Endothelial cell of umbilical vein (primary cell): ENCODE results near the gene CDK6. TPM values are rescaled to one million over a fixed set of nuclear protein-coding genes. Genes with fewer than 3 reads are reported as not detected.

ENCODE experiments used
- BruUV-seq: library from RNA; stranded (reverse); fragments of 400-500 nt; replicated peaks from 2 replicates; lab custom pipeline; 2021; lab: Mats Ljungman, UMichigan
- CTCF ChIA-PET: fragments of 300-600, 350-600 bp; sonication (Branson Sonifier 250); formaldehyde crosslinking; loops from one replicate; lab custom pipeline; 2021; ENCODE audit warnings: antibody characterized with exemption, inconsistent platforms; lab: Charles Lee
- POLR2A ChIA-PET: fragments of 300-600, 350-600 bp; sonication (Branson Sonifier 250); formaldehyde crosslinking; loops from one replicate; lab custom pipeline; 2021; ENCODE audit warnings: antibody characterized with exemption, inconsistent platforms; lab: Charles Lee
- DNase-seq: peaks from one replicate; pipeline ENCODE4 v3.0.0-alpha.2; 2011; ENCODE audit warnings: low read depth, low spot score
- FAIRE-seq: peaks from 2 replicates; lab custom pipeline; 2011; peaks lifted over from hg19 to GRCh38; lab: Jason Lieb, UNC
- H2AFZ ChIP-seq: 2 replicates; pipeline ENCODE4 v1.6.0; 2012; ENCODE audit warnings: low read depth, low read length, control low read depth, inconsistent platforms
- H3K27ac ChIP-seq: 2 replicates; pipeline ENCODE4 v1.5.1; 2011; ENCODE audit warnings: low read depth, mild to moderate bottlenecking, control low read depth, low read length, moderate library complexity; ENCODE audit not compliant: insufficient read depth
- H3K27me3 ChIP-seq, 2 experiments: 2 replicates each; pipeline versions ENCODE4 v1.6.0 to v1.6.1; 2011; ENCODE audit warnings: low read length in 2 of 2, mixed read lengths in 1 of 2; ENCODE audit not compliant: control insufficient read depth in 2 of 2, insufficient read depth in 2 of 2
- H3K36me3 ChIP-seq, 2 experiments: 2 replicates in 1 of 2; 3 replicates in 1 of 2; pipeline ENCODE4 v1.5.1; 2011; ENCODE audit warnings: low read length in 2 of 2, mild to moderate bottlenecking in 1 of 2, moderate library complexity in 1 of 2; ENCODE audit not compliant: control insufficient read depth in 2 of 2, insufficient read depth in 2 of 2; ENCODE audit errors: extremely low read depth in 1 of 2
- H3K4me1 ChIP-seq: 3 replicates; pipeline ENCODE4 v1.5.1; 2011; ENCODE audit warnings: mild to moderate bottlenecking, low read length; ENCODE audit not compliant: control insufficient read depth, insufficient read depth; ENCODE audit errors: extremely low read depth
- H3K4me2 ChIP-seq: 2 replicates; pipeline ENCODE4 v1.6.1; 2011; ENCODE audit warnings: low read length, control low read depth, mixed read lengths; ENCODE audit not compliant: insufficient read depth
- H3K4me3 ChIP-seq, 3 experiments: fragments of 200-600 bp in 1 of 3; sonication (generic), shearing (Covaris generic) in 1 of 3; replicated peaks in 1 of 3; 2 replicates each; pipeline ENCODE4 v1.5.1; 2011 to 2016; ENCODE audit warnings: control low read depth in 3 of 3, low read length in 3 of 3, mild to moderate bottlenecking in 2 of 3, inconsistent platforms in 1 of 3, low read depth in 1 of 3, moderate library complexity in 1 of 3; ENCODE audit not compliant: insufficient read depth in 1 of 3
- H3K79me2 ChIP-seq: 2 replicates; pipeline ENCODE4 v1.6.0; 2012; ENCODE audit warnings: low read length, inconsistent platforms; ENCODE audit not compliant: control insufficient read depth, insufficient read depth
- H3K9ac ChIP-seq: replicated peaks from 2 replicates; pipeline ENCODE3; 2011; ENCODE audit warnings: low read length, control low read depth; ENCODE audit not compliant: insufficient read depth; ENCODE audit errors: extremely low read depth
- H3K9me1 ChIP-seq: replicated peaks from 3 replicates; pipeline ENCODE4 v1.6.0; 2011; ENCODE audit warnings: mild to moderate bottlenecking, low read length; ENCODE audit not compliant: control insufficient read depth, insufficient read depth; ENCODE audit errors: extremely low read depth
- H3K9me3 ChIP-seq: replicated peaks from 2 replicates; pipeline ENCODE4 v1.5.1; 2012; ENCODE audit warnings: low read length, inconsistent platforms; ENCODE audit not compliant: control insufficient read depth, insufficient read depth
- H4K20me1 ChIP-seq: replicated peaks from 2 replicates; pipeline ENCODE3; 2011; ENCODE audit warnings: mild to moderate bottlenecking, low read length; ENCODE audit not compliant: control insufficient read depth, insufficient read depth; ENCODE audit errors: extremely low read depth
- CTCF ChIP-seq, 2 donors: IDR thresholded peaks; 1 replicate in 1 of 2; 2 replicates in 1 of 2; pipeline ENCODE4 v1.5.1; 2011; ENCODE audit warnings: low read length in 2 of 2, mild to moderate bottlenecking in 2 of 2, moderate library complexity in 2 of 2, control low read depth in 1 of 2, inconsistent platforms in 1 of 2, low read depth in 1 of 2; ENCODE audit not compliant: insufficient read depth in 1 of 2; ENCODE audit errors: extremely low read depth in 1 of 2
- EZH2 ChIP-seq: IDR thresholded peaks from 2 replicates; pipeline ENCODE4 v1.6.1; 2012; ENCODE audit warnings: borderline replicate concordance, low read depth, mild to moderate bottlenecking, moderate library complexity, low read length, inconsistent platforms; ENCODE audit not compliant: severe bottlenecking
- FOS ChIP-seq: IDR thresholded peaks from 2 replicates; pipeline ENCODE4 v1.6.1; 2011; ENCODE audit warnings: mild to moderate bottlenecking, low read length, moderate library complexity, borderline replicate concordance; ENCODE audit not compliant: insufficient read depth
- GATA2 ChIP-seq: IDR thresholded peaks from 2 replicates; pipeline ENCODE4 v1.7.0; 2011; ENCODE audit warnings: low read depth, mild to moderate bottlenecking, moderate library complexity, mixed read lengths, low read length; ENCODE audit not compliant: insufficient read length, insufficient read depth
- JUN ChIP-seq: IDR thresholded peaks from 2 replicates; pipeline ENCODE4 v1.6.1; 2011; ENCODE audit warnings: borderline replicate concordance, low read depth; ENCODE audit not compliant: insufficient read length, insufficient read depth
- MAX ChIP-seq: IDR thresholded peaks from 2 replicates; pipeline ENCODE4 v1.6.1; 2011; ENCODE audit not compliant: insufficient read depth, insufficient read length
- MYC ChIP-seq: IDR thresholded peaks from one replicate; pipeline ENCODE4 v1.6.1; 2011; ENCODE audit warnings: mild to moderate bottlenecking, low read depth, low read length
- POLR2A ChIP-seq: IDR thresholded peaks from 2 replicates; pipeline ENCODE4 v1.6.1; 2012; ENCODE audit warnings: low read depth, mild to moderate bottlenecking, control low read depth, low read length
- POLR2AphosphoS5 ChIP-seq: IDR thresholded peaks from 2 replicates; pipeline ENCODE4 v1.6.1; 2012; ENCODE audit warnings: low read depth, mild to moderate bottlenecking, control low read depth, low read length, moderate library complexity; ENCODE audit not compliant: insufficient read depth
- dilution Hi-C: fragments of 300-500 bp; cut with MboI; formaldehyde crosslinking; loops from one replicate; pipeline ENCODE4 v1.15.0; 2019; ENCODE audit warnings: low sequenced_read_pairs; ENCODE audit not compliant: extremely low pct_ligation_motif_present
- intact Hi-C: fragments of 100-400 bp; cut with micrococcal nuclease; formaldehyde crosslinking; loops from one replicate; pipeline ENCODE4 v1.10.0; 2022
- polyA plus RNA-seq, 4 experiments: library from polyadenylated mRNA; depleted of rRNA in 3 of 4; stranded (reverse) in 3 of 4; unstranded in 1 of 4; fragments of >200 nt; gene quantifications; 2 replicates each; pipeline versions ENCODE4 v1.2.1 to v1.2.3, GENCODE V29; 2011 to 2012; ENCODE audit warnings: missing spikeins in 1 of 4
- total RNA-seq: library from RNA; stranded (reverse); gene quantifications from 2 replicates; pipeline ENCODE4 v1.2.3, GENCODE V29; 2021

CDK6 gene
- total and polyA plus RNA-seq, 2 donors (not counting 3 experiments of a cell fraction or from before 2014, with no cell fraction given), result 6.0 to 28.2 TPM

- no peak overlapping the region for H2AFZ ChIP-seq
- dilution Hi-C loops (no loop called here), intact Hi-C loops (loop anchor here (1.0 kb wide), 1 partner anchor 50 kb away; no protein-coding TSS in a partner anchor)
- BruUV-seq, result no TSS peak
- H3K4me3 ChIP-seq, result no peak overlapping the region
- H3K79me2 ChIP-seq, result peaks cover 2% of the 10 kb centered on the region
- no peak overlapping the region for H3K27ac ChIP-seq
- no peak overlapping the region for H3K4me2 ChIP-seq
- no peak overlapping the region for H3K9ac ChIP-seq
- TF ChIP-seq POLR2A (no peak), EZH2 (no peak), CTCF (IDR thresholded peaks at IDR 0.05; ENCODE audit: extremely low read depth in 1 of 2, insufficient read depth in 1 of 2, low read depth in 1 of 2, low read length in 2 of 2) (no peak), POLR2AphosphoS5 (no peak), FOS (no peak), JUN (no peak), MAX (no peak), GATA2 (no peak), MYC (no peak)
- ChIA-PET CTCF (no interaction called here), POLR2A (no interaction called here)
- H3K36me3 ChIP-seq, result no peaks in the 10 kb centered on the region
- DNase-seq (no peak), FAIRE-seq (no peak)
- H4K20me1 ChIP-seq, result no peaks in the 10 kb centered on the region
- no peaks in the 10 kb centered on the region for H3K9me1 ChIP-seq
- no peaks in the 10 kb centered on the region for H3K9me3 ChIP-seq
- peaks cover 22% of the 10 kb centered on the region for H3K4me1 ChIP-seq
- no peaks in the 10 kb centered on the region for H3K27me3 ChIP-seq
Observed at GRCh38 chr7:92730808-92731207, 105.6 kb downstream of the CDK6 start.
